ENCODE measurements around the gene THAP3.
"Not testable (repeated sequence)": the region's sequence is repeated elsewhere in the genome, so short reads cannot be mapped to it uniquely, and the experiment has no call there.

THAP3 gene

DNA sequence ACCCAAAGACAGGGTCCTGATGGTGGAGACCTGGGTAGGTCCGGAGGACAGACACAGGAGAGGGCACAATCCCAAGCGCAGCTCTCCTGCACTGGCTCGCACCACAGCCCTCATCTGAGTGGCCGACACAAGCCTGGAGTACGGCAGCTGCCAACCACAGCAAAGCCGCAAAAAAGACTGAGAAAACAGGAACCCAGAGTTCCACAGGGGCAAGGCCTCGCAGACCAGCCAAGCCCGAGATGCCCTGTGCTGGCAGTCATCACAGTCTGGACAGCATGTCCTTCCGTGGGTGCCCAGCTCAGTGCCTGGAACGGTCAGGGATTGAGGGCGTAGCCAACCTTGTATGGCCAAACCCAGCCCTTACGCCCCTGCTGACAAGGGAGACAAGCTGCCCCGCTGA, 33.4 kb upstream of the THAP3 start:
- no peak for DNase-seq

- no peak for DNase-seq
Measured at GRCh38 chr1:6591644-6592043, 33.0 kb upstream of the THAP3 start.

DNA sequence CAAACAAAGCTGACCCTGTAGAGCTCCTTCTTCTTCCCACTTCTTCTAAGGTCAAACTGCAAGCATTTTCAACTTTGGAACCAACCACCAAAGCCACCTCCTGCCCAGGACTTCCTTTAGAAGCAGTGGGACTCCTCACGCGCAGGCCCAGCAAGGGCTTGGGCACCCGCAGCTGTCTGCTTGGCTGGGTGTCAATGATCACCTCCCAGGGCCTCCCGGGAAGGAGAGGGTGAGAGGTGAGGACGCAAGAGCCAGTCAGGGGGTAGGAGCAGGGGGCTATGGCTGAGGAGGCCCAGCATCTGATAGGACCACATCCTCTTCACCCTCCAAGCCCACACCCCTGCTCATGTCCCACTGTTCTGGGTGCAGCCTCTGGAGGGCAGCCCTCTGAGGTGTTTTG, 32.2 kb upstream of the THAP3 start:
- DNase-seq = no peak

- no peak for DNase-seq
Measured at GRCh38 chr1:6592865-6593593, 31.6 kb upstream of the THAP3 start.

- no peak for DNase-seq
Measured at GRCh38 chr1:6593810-6594209, 30.9 kb upstream of the THAP3 start.

- DNase-seq = no peak
Measured at GRCh38 chr1:6594977-6595740, 29.5 kb upstream of the THAP3 start.

DNA sequence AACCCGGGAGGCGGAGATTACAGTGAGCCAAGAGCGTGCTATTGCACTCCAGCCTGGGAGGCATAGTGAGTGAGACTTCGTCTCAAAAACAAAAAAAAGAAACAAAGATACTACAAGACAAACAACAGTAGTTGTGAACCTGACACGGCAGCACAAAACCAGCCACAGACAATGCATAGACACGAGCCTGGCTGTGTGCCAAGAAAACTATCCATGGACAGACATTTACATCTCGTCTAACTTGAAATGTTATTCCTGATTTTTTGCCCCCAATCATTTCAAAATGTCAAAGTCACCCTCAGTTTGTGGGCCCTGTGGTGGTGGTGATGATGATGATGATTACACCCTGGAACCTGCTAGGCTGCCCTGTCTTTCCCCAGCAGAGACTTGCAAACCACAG, 28.3 kb upstream of the THAP3 start:
- no peak for DNase-seq

DNA sequence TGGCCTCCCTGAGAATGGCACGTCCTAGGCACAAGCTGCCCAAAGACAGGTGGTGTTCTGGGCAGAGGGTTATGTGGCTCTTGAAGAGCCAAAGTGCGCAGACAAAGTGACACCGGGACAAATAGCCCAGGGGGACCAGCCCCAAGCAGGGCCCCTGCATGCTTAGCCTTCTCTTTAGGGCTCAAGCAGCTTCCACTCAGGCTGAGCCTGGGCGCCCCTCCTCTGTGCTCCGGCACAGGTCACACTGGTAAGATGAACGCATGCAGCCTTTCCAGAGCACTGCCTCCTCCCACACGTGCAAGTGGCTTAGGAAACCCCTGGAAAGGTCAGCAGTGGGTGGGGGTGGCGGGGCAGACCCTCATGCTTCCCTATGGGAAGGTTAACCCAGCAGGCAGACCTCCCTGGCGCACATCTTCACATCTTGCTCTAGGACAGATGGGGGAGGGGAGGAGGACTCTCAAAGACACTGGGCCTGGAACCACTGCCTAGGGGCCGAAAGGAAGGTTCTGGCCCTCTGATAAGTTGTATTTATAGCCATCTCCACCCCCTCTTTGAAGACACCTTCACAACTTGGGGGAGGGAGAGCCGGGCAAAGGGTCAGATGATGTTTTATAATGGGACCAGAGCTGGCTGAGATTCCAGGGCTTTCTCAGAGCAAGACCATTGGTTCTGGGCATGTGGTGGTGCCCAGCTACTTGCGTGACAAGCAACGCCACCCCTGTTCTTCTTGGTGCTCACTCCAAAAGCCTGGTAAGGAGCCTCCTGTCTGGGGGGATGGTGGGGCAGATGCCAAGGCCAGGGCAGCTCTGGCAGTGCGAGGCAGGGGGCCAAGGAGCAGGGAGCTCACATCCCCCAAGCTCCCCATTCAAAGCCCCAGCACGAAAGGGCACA, 27.5 kb upstream of the THAP3 start:
- no peak for DNase-seq

DNA sequence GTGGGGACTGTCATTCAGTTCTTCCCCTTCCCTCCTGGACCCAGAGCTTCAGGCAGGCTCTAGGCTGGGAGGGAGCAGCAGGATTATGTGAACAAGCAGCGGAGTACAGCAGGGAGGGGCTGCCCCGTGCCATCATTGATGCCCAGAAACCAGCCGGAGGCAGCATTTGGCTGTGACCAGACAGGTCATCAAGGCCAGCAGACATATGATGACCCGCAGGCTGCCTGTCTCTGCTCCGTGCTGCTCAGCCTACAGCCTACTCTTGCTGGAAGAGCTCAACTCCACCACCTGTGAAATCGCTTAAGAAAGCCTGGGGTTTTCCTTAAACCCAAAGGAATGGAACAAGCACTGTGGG, 26.9 kb upstream of the THAP3 start:
- no peak for DNase-seq

GRCh38 chr1:6599141-6599975, 25.3 kb upstream of the THAP3 start:
- DNase-seq = no peak

DNA sequence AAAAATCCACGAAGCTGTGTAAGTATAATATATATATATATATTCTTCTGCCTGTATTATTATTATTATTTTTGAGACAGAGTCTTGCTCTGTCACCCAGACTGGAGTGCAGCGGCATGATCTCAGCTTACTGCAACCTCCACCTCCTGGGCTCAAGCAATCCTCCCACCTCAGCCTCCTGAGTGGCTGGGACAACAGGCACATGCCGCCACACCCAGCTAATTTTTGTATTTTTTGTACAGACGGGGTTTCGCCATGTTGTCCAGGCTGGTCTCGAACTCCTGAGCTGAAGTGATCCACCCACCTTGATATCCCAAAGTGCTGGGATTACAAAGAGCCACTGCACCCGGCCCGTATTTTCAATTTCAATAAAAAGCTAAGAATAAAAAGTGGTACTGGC, 24.7 kb upstream of the THAP3 start:
- not testable (repeated sequence) for DNase-seq

DNA sequence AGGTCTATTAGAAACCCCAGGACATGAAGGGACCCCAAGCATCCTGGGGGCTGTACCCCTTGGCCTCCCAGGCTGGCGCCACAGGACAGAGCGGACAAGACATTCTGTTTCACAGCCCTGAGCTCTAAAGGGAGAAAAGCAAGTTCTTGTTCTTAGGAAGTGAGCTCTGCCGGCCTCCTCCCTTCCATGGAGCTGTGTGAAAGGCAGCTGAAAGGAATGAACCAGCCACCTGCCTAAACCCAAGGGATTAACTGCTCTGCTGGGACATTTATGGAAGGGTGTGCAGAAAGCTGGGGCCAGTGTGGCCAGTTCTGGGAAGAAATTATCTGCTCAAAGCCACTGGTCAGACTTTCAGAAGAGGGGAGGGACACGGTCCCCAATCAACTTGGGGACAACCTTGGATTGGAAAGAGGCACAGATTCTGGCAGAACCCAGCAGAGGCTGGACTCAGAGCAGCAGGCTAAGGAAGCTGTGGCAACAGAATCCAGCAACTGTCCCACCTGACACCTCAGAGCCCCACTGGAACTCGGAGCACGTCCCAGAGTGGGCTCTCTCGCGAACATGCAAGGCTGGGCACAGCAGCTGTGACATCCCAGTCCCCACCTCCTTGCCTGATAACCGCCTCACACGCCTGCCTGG, 24.1 kb upstream of the THAP3 start:
- DNase-seq = no peak

- peak; percentile 86 for DNase-seq
Measured at GRCh38 chr1:6601049-6601922, 23.4 kb upstream of the THAP3 start.

- no peak for DNase-seq
Measured at GRCh38 chr1:6601923-6602668, 22.6 kb upstream of the THAP3 start.

DNA sequence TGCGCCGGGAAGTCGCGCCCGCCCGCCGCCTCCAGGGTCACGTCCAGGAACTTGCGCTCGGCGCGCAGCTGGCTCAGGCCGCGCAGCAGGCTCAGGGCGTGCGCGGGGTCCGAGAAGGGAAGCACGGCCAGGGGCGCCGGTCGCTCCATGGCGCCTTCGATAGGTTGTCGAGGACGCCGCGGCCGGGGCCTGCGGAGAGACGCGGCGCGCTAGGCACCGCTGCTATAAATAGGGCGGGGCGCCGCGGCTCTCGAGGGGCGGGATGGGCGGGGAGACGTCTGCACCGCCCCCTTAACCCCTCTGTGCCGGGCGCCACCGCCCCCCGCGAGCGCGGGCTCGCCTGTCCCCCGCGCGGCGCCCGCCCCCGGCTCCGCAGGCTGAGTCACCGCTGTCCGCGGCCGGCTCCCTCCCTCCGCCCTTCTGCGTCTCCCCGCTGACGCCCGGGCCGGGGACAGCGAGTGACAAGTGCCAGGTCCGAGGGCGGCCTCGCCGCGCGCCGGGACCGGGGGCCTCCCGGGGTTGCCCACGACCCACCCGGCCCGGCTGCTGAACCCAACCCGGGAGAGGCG, 21.9 kb upstream of the THAP3 start, which contains the start of gene KLHL21:
TSS of gene KLHL21 (minus strand) at position 201 of the 569 bp plus-strand sequence. CDS start at position 149, 52 bp downstream.
- DNase-seq = peak; percentile 93

- DNase-seq = peak; percentile 80
Measured at GRCh38 chr1:6603238-6603914, 21.3 kb upstream of the THAP3 start.

DNA sequence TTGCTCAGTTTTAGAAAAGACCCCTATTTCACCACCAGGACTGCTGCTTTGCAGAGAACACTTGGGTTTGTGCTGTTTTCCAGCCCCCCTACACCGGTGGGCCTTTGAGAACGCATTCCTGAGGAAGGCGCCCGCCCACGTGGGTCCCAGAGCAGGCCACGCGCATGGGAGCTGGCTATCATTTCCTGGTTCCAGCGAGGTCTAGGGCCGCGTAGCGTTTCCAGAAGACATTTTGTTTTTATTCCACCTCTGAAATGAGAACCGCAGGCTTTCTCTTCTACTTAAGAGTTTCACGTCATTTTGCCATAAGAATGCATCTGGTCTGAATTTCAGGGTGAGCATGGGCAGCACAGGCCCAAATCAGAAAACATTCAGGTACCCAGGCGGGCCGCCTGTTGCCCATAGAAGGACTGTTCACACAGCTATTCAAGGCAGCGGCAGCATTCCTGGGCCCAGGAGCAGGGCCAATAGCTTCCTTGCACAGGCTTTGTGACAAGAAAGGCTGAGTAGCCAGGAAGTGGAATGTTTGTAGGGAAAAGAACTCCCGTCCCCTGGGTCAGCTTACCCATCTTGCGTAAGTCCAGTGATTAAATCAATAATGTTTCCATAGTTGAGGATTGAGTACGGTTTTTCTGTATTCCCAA, 20.6 kb upstream of the THAP3 start:
- DNase-seq = peak; percentile 91

DNA sequence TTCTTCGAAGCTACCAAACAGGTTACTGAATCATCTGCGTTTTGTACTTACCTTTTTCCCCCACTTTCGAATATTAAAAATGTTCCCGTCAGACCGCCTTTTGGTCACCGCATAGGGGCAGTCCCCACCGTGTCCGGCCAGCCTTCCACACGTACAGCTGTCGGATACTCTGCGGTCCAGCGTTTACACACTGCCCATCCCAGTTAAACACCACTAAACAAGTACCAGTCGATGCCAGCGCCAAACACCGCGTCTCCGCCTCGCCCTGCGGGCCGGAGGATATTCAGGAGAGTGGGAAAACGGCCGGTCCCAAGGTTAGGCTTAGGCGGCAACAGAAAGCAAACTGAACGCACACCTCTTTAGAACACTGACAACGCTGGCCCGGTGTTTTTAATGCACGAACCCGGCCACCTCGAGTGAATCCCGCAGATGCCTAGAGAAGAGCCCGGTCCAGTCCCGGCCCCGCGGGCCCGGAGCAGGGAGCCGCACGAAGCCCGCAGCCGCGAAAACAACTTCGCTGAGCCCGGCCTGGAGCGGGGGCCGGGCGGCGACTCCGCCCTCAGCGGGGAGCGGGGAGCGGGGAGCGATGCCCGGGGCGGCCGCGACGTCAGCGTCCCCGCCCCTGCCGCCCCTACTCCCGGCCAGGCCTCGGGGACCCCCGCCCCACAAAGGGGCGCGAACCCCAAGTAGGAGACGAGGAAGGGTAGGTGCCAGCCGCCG, 11.9 kb upstream of the THAP3 start:
- peak; percentile 13 for DNase-seq

Measured in fibroblast of skin of scalp (primary cell).